ENCODE results near the gene SLITRK1. TPM values are rescaled to one million over a fixed set of nuclear protein-coding genes. Genes with fewer than 3 reads are reported as not detected.

The SLITRK1 gene
- total and polyA plus RNA-seq, 9 of the 15 experiments (the other 6 are each of a cell fraction or from before 2014, with no cell fraction given): not detected

DNA sequence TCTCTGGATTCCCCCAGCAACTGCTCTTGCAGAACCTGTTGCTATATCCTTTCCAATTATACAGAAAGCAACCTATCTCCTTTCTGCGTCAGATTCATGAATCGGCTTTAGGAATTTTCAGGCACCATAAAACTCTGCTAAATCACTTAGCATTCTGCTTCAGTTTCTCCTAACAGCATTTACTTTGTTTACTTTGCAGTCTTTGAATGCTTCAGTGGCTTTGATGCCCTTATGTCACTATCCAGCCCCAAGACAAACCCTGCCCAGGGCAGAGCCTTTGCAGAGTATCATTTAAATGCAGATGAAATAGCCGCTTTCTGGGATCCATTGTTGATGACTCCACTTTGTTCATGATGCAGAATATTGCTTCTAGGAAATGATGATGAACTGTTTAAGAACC, 43.1 kb downstream of the SLITRK1 start (continued):
- TF ChIP-seq PTTG1 (tag; IDR thresholded peaks at IDR 0.05; ENCODE audit: low read depth) (no peak), LCOR (CRISPR knock-in tag; IDR thresholded peaks at IDR 0.05) (no peak), E2F3 (CRISPR knock-in tag; IDR thresholded peaks at IDR 0.05) (no peak)
- TF ChIP-seq, protein P1, sequence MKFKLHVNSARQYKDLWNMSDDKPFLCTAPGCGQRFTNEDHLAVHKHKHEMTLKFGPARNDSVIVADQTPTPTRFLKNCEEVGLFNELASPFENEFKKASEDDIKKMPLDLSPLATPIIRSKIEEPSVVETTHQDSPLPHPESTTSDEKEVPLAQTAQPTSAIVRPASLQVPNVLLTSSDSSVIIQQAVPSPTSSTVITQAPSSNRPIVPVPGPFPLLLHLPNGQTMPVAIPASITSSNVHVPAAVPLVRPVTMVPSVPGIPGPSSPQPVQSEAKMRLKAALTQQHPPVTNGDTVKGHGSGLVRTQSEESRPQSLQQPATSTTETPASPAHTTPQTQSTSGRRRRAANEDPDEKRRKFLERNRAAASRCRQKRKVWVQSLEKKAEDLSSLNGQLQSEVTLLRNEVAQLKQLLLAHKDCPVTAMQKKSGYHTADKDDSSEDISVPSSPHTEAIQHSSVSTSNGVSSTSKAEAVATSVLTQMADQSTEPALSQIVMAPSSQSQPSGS (CRISPR knock-in tag; IDR thresholded peaks at IDR 0.05): no peak

- Histone ChIP-seq H2AFZ (ENCODE audit: low read depth, low read length) (no peak overlapping the region), H3K9ac (ENCODE audit: insufficient read depth in 1 of 2, low read depth in 2 of 2, low read length in 2 of 2) (no peak overlapping the region), H3K9me1 (ENCODE audit: control insufficient read depth, insufficient read depth, low read length) (no peaks in the 10 kb centered on the region), H3K4me1 (replicated peaks in 1 of 2; ENCODE audit: control insufficient read depth in 2 of 2, insufficient read depth in 2 of 2, low read length in 2 of 2) (no peaks in the 10 kb centered on the region), H3K79me2 (ENCODE audit: control insufficient read depth, insufficient read depth, low read length) (no peaks in the 10 kb centered on the region), H3K9me3 (replicated peaks; ENCODE audit: control insufficient read depth, insufficient read depth, low read depth, low read length) (no peaks in the 10 kb centered on the region), H4K20me1 (replicated peaks; ENCODE audit: control insufficient read depth, insufficient read depth, low read length) (no peaks in the 10 kb centered on the region), H3K36me3 (ENCODE audit: control insufficient read depth, insufficient read depth, low read length) (no peaks in the 10 kb centered on the region), H3K27me3 (ENCODE audit: control insufficient read depth in 2 of 2, insufficient read depth in 2 of 2, low read length in 2 of 2) (no peaks in the 10 kb centered on the region), H3K4me3 (no peak overlapping the region), H3K4me2 (ENCODE audit: insufficient read depth, low read length) (no peak overlapping the region), H3K27ac (ENCODE audit: extremely low read depth, low read depth, low read length) (no peak overlapping the region)
- POLR2A ChIA-PET: no interaction called here
- intact Hi-C loops (cut with micrococcal nuclease): no loop called here
- no peak for FAIRE-seq
- TF ChIP-seq AFF4 (CRISPR knock-in tag; IDR thresholded peaks at IDR 0.05): no peak
- no peak for TF ChIP-seq SETDB1 (IDR thresholded peaks at IDR 0.05; ENCODE audit: low read length)
- TF ChIP-seq ZHX1 (conservative IDR thresholded peaks at IDR 0.05; ENCODE audit: low read length): no peak
- no peak for TF ChIP-seq ARNT (IDR thresholded peaks at IDR 0.05)
- TF ChIP-seq DEAF1 (CRISPR knock-in tag; IDR thresholded peaks at IDR 0.05): no peak
- no peak for ATAC-seq
- BruUV-seq (replicated peaks): no TSS peak
- in situ Hi-C loops (cut with MboI): no loop called here
- CTCF ChIA-PET (ENCODE audit: low intra/inter-chr PET ratio): no interaction called here
- 0% methylated on average over 3 of the region's 3 CpGs for WGBS (ENCODE audit: insufficient coverage, low coverage, missing lambda C conversion rate)
- no peak for DNase-seq (ENCODE audit: extremely low read depth in 1 of 4, low spot score in 3 of 4)
Observed at GRCh38 chr13:83831796-83832195, 50.5 kb downstream of the SLITRK1 start.
